SK-N-SH (cell line): ENCODE measurements around the gene MIOS. TPM values are rescaled to one million over a fixed set of nuclear protein-coding genes. Genes with fewer than 3 reads are reported as not detected.

Source experiments
- CTCF ChIA-PET: fragments of 300-600, 350-600 bp; formaldehyde crosslinking; extraction: SDS; loops from one replicate; lab custom pipeline; 2021; lab: Yijun Ruan, JAX
- POLR2A ChIA-PET: fragments of 350-600 bp; sonication (Branson Sonifier 250); formaldehyde crosslinking; extraction: SDS; loops from one replicate; lab custom pipeline; 2020; ENCODE audit warnings: antibody characterized with exemption, inconsistent platforms; lab: Yijun Ruan, JAX
- DNase-seq: peaks from one replicate; pipeline ENCODE4 v3.0.0; 2012
- H2AFZ ChIP-seq: fragments of 200-600 bp; sonication (generic); 2 replicates; pipeline ENCODE4 v1.8.1; 2016; ENCODE audit warnings: antibody characterized with exemption, mild to moderate bottlenecking, low read depth
- H3F3A ChIP-seq: fragments of 200-600 bp; sonication (generic); replicated peaks from 2 replicates; pipeline ENCODE3; 2016; ENCODE audit warnings: antibody characterized with exemption, mild to moderate bottlenecking; ENCODE audit not compliant: insufficient read depth
- H3K27ac ChIP-seq, 2 experiments: fragments of 200-500 bp in 1 of 2; fragments of 200-600 bp in 1 of 2; sonication (Bioruptor generic) in 1 of 2; sonication (generic), shearing (Covaris generic) in 1 of 2; 2 replicates each; pipeline versions ENCODE4 v1.5.1 to v1.6.1; 2014 to 2016; ENCODE audit warnings: low read depth in 2 of 2, inconsistent platforms in 1 of 2, low read length in 1 of 2, mild to moderate bottlenecking in 1 of 2, mixed read lengths in 1 of 2
- H3K27me3 ChIP-seq: fragments of 200-600 bp; sonication (generic), shearing (Covaris generic); 2 replicates; pipeline ENCODE4 v1.6.1; 2016; ENCODE audit warnings: mixed run types; ENCODE audit not compliant: insufficient read depth
- H3K36me3 ChIP-seq, 2 experiments: fragments of 200-500 bp in 1 of 2; fragments of 200-600 bp in 1 of 2; sonication (Bioruptor generic) in 1 of 2; sonication (generic) in 1 of 2; replicated peaks in 1 of 2; 2 replicates each; pipeline versions ENCODE3 to v1.5.1; 2014 to 2016; ENCODE audit warnings: low read length in 1 of 2, mild to moderate bottlenecking in 1 of 2; ENCODE audit not compliant: insufficient read depth in 2 of 2, control insufficient read depth in 1 of 2
- H3K4me1 ChIP-seq, 2 experiments: fragments of 200-500 bp in 1 of 2; fragments of 200-600 bp in 1 of 2; sonication (Bioruptor generic) in 1 of 2; sonication (generic), shearing (Covaris generic) in 1 of 2; 2 replicates each; pipeline versions ENCODE4 v1.5.1 to v1.6.1; 2014 to 2016; ENCODE audit warnings: low read depth in 1 of 2, low read length in 1 of 2, mixed run types in 1 of 2; ENCODE audit not compliant: insufficient read depth in 2 of 2, control insufficient read depth in 1 of 2
- H3K4me2 ChIP-seq: fragments of 200-600 bp; sonication (generic), shearing (Covaris generic); 2 replicates; pipeline ENCODE4 v1.6.1; 2017; ENCODE audit warnings: mixed run types
- H3K4me3 ChIP-seq, 2 experiments: fragments of 200-500 bp in 1 of 2; fragments of 200-600 bp in 1 of 2; sonication (Bioruptor generic) in 1 of 2; sonication (generic), shearing (Covaris generic) in 1 of 2; 2 replicates each; pipeline versions ENCODE4 v1.5.1 to v1.8.1; 2014 to 2016; ENCODE audit warnings: low read depth in 2 of 2, inconsistent platforms in 1 of 2, low read length in 1 of 2, mild to moderate bottlenecking in 1 of 2, mixed read lengths in 1 of 2, moderate library complexity in 1 of 2
- H3K79me2 ChIP-seq: fragments of 200-600 bp; sonication (generic); 2 replicates; pipeline ENCODE4 v1.8.1; 2017; ENCODE audit warnings: mild to moderate bottlenecking; ENCODE audit not compliant: insufficient read depth
- H3K9ac ChIP-seq: fragments of 200-600 bp; sonication (generic); 2 replicates; pipeline ENCODE4 v1.6.1; 2017; ENCODE audit warnings: mixed run types
- H3K9me2 ChIP-seq: fragments of 200-600 bp; sonication (generic); 2 replicates; pipeline ENCODE4 v1.6.1; 2017; ENCODE audit warnings: mixed run types
- H3K9me3 ChIP-seq: fragments of 200-600 bp; sonication (generic); 2 replicates; pipeline ENCODE4 v1.6.1; 2017; ENCODE audit warnings: mixed run types, mild to moderate bottlenecking, moderate library complexity
- H4K20me1 ChIP-seq: fragments of 200-600 bp; sonication (generic); 2 replicates; pipeline ENCODE4 v1.6.1; 2017; ENCODE audit warnings: mild to moderate bottlenecking, mixed run types; ENCODE audit not compliant: insufficient read depth
- CHD2 ChIP-seq: fragments of 150-350 bp; IDR thresholded peaks from 2 replicates; pipeline ENCODE4 v1.6.1; 2018; ENCODE audit warnings: low read length; ENCODE audit not compliant: partially characterized antibody
- CTCF ChIP-seq: fragments of 200-600 bp; sonication (generic); IDR thresholded peaks from 2 replicates; pipeline ENCODE4 v1.6.1; 2017; ENCODE audit warnings: antibody characterized with exemption, mild to moderate bottlenecking, moderate library complexity
- GATA2 ChIP-seq: sonication (generic); formaldehyde crosslinking; IDR thresholded peaks from 2 replicates; pipeline ENCODE4 v1.5.0; 2020; ENCODE audit warnings: mild to moderate bottlenecking, missing genetic modification reagents
- MAX ChIP-seq: IDR thresholded peaks from 2 replicates; pipeline ENCODE4 v1.4.0; 2012; ENCODE audit warnings: low read depth
- RCOR1 ChIP-seq: fragments of 150-350 bp; IDR thresholded peaks from 2 replicates; pipeline ENCODE4 v1.6.1; 2017; ENCODE audit warnings: antibody characterized with exemption, low read length
- REST ChIP-seq: IDR thresholded peaks from 2 replicates; pipeline ENCODE4 v1.6.1; 2012; ENCODE audit warnings: mild to moderate bottlenecking, low read depth, low read length, moderate library complexity
- RFX5 ChIP-seq: IDR thresholded peaks from 2 replicates; pipeline ENCODE4 v1.6.1; 2012; ENCODE audit warnings: mild to moderate bottlenecking, improper control_type of control experiment, low read length
- YY1 ChIP-seq: IDR thresholded peaks from 2 replicates; pipeline ENCODE4 v1.4.0; 2012; ENCODE audit warnings: low read depth, mild to moderate bottlenecking
- WGBS: methylation state at CpG from one replicate; pipeline ENCODE4 v1.1.6; 2017; ENCODE audit warnings: low lambda C conversion rate; 5-methylcytosine and 5-hydroxymethylcytosine counted together
- polyA plus RNA-seq, 3 experiments: library from polyadenylated mRNA; depleted of rRNA; stranded (reverse); fragments of >200 nt; gene quantifications; 2 replicates each; pipeline ENCODE4 v1.2.3, GENCODE V29; 2012

Gene MIOS
- polyA plus RNA-seq, 1 of the 3 experiments (the other 2 are of a cell fraction), result 16.4 TPM

GRCh38 chr7:7582596-7582995, 15.9 kb downstream of the MIOS start:
- Histone ChIP-seq H3K9me2 (no peaks in the 10 kb centered on the region), H3K27me3 (no peaks in the 10 kb centered on the region), H2AFZ (no peak overlapping the region), H3K79me2 (peaks cover 18% of the 10 kb centered on the region; the same call in 1 of the 2 replicates), H3K4me2 (no peak overlapping the region), H3K4me1 (peaks cover 0 to 24% of the 10 kb centered on the region in 2 experiments; a peak in 1 of 4 replicates), H3K27ac (peak overlapping the region in 1 of 2 experiments; percentile 47; a peak in 2 of 4 replicates), H3F3A (peaks cover 11% of the 10 kb centered on the region), H4K20me1 (no peaks in the 10 kb centered on the region), H3K36me3 (peaks cover 38 to 64% of the 10 kb centered on the region in 2 experiments), H3K9ac (no peak overlapping the region), H3K9me3 (no peaks in the 10 kb centered on the region), H3K4me3 (no peak overlapping the region)
- ChIA-PET CTCF (interaction anchor here (0.8 to 5.2 kb wide), 4 partner anchors 11 to 713 kb away, joined by 3 to 43 read pairs (median 4); no protein-coding TSS in a partner anchor), POLR2A (no interaction called here)
- no peak for DNase-seq
- TF ChIP-seq RFX5 (no peak), CHD2 (no peak), REST (no peak), MAX (no peak), YY1 (no peak), RCOR1 (no peak)
- WGBS, result 100% methylated on average over 1 of the region's 1 CpG

GRCh38 chr7:7583731-7584130, 17.0 kb downstream of the MIOS start:
- peaks cover 41 to 67% of the 10 kb centered on the region in 2 experiments for H3K36me3 ChIP-seq
- H4K20me1 ChIP-seq, result no peaks in the 10 kb centered on the region
- no peak overlapping the region for H3K4me2 ChIP-seq
- H3K4me1 ChIP-seq, result peaks cover 0 to 24% of the 10 kb centered on the region in 2 experiments; a peak in 1 of 4 replicates
- DNase-seq, result no peak
- CTCF ChIA-PET, result interaction anchor here (5.2 kb wide), 1 partner anchor 11 kb away, joined by 43 read pairs; no protein-coding TSS in a partner anchor
- no peak overlapping the region for H3K9ac ChIP-seq
- peaks cover 18% of the 10 kb centered on the region; the same call in 1 of the 2 replicates for H3K79me2 ChIP-seq
- no peaks in the 10 kb centered on the region for H3K9me3 ChIP-seq
- H3K27me3 ChIP-seq, result no peaks in the 10 kb centered on the region
- no peaks in the 10 kb centered on the region for H3K9me2 ChIP-seq
- H2AFZ ChIP-seq, result no peak overlapping the region
- POLR2A ChIA-PET, result no interaction called here
- WGBS, result 85% methylated on average over 2 of the region's 2 CpGs
- peaks cover 11% of the 10 kb centered on the region for H3F3A ChIP-seq
- no peak for TF ChIP-seq YY1
- no peak for TF ChIP-seq GATA2 (CRISPR knock-in tag)
- no peak for TF ChIP-seq CTCF
- no peak overlapping the region for H3K4me3 ChIP-seq
- peak overlapping the region in 1 of 2 experiments; percentile 62; a peak in 2 of 4 replicates for H3K27ac ChIP-seq
